ENCODE measurements around the gene TSC22D4. TPM values are rescaled to one million over a fixed set of nuclear protein-coding genes. Genes with fewer than 3 reads are reported as not detected.

TSC22D4 gene
- total and polyA plus RNA-seq, 9 of the 15 experiments (the other 6 are each of a cell fraction or from before 2014, with no cell fraction given), result 0.37 to 107 (median 28.7) TPM

- 0 out of 2 replicates have a peak, but pooled peaks have one; percentile 58 for TF ChIP-seq KDM2B (CRISPR knock-in tag; IDR thresholded peaks at IDR 0.05)
- TF ChIP-seq ZNF431 (CRISPR knock-in tag; IDR thresholded peaks at IDR 0.05), result peak; percentile 77; the same call in 1 of the 2 replicates
- TF ChIP-seq ID3 (CRISPR knock-in tag; IDR thresholded peaks at IDR 0.05), result no peak
- no peak for TF ChIP-seq ID3 (tag; IDR thresholded peaks at IDR 0.05)
- peak; percentile 70 for TF ChIP-seq POLR2B (IDR thresholded peaks at IDR 0.05; ENCODE audit: low read depth, partially characterized antibody)
- TF ChIP-seq ZNF696 (CRISPR knock-in tag; conservative IDR thresholded peaks at IDR 0.05), result no peak
- TF ChIP-seq CHD7 (IDR thresholded peaks at IDR 0.05; ENCODE audit: low read depth, low read length), result peak; percentile 62
- TF ChIP-seq POLR3G (IDR thresholded peaks at IDR 0.05; ENCODE audit: extremely low read depth, insufficient read length, insufficient replicate concordance), result no peak
- no peak for TF ChIP-seq ZNF79 (CRISPR knock-in tag; IDR thresholded peaks at IDR 0.05; ENCODE audit: low read depth)
- TF ChIP-seq L3MBTL2 (IDR thresholded peaks at IDR 0.05), result peak; percentile 83
- peak; percentile 16 for TF ChIP-seq E2F8 (IDR thresholded peaks at IDR 0.05; ENCODE audit: low read depth, partially characterized antibody)
- peak; percentile 11; the same call in 1 of the 2 replicates for TF ChIP-seq LCOR (CRISPR knock-in tag; IDR thresholded peaks at IDR 0.05)
- 0 out of 2 replicates have a peak, but pooled peaks have one; percentile 57 for TF ChIP-seq HDGF (IDR thresholded peaks at IDR 0.05)
These were observed 43.4 kb downstream of the TSC22D4 start (continued) for GRCh38 chr7:100435401-100436304.

Measured in K562 (cell line).